Suppressor macrophage treated with lipopolysaccharide for 4 hours (primary cell): ENCODE results near the gene UNC80.

Experiments
- DNase-seq: peaks from one replicate; pipeline ENCODE4 v3.0.0-alpha.2; 2020

Gene UNC80

GRCh38 chr2:209973328-209973727 is 201.7 kb downstream of the UNC80 start:
- DNase-seq = no peak

DNA sequence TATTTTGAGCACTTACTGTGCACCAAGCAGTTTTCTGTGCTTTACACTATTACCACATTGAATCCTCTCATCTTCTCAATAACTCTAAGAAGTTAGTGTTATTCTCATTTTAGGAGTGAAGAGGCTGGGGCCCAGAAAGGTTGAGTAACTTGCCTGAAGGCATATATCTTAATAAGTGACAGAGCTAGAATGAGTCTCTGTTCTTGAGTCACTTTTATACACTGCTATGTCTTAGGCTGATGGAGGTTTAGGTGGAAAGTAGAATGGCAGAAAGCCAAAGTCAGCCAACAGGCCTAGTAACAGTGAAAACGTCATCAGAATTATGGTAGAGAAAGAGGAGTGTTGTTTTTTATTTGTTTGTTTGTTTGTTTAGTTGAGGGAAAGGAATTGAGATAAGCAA is 202.9 kb downstream of the UNC80 start:
- DNase-seq = no peak

DNA sequence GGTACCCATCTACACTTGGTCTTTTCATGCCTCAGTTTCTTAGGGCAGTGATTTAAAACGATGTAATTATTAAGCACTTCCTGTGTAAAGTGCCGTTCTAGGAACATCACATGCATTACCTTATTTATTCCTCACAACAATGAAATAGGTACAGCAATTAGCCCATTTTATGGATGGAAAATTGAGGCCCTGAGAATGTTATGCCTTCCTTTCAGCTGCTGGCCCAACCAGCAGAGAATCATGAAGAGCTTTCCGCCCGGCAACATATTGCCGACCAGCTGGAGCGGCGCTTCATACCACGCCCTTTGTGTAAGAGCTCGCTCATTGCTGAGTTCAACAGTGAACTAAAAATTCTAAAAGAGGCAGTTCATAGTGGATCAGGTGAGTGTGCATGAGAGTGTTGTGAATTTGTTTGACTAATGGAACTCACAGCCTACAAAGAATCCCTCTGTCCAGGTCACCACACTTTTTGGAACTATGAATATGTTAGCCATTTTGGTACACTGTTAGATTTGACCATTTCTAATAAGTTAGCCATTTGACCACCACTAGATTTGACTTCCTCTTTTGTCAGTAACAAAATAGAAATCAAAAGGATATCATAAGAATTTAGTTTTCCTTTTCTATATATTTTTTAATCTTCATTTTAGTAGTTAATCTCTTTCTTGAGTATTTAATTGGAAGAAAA is 205.2 kb downstream of the UNC80 start:
- DNase-seq = no peak

DNA sequence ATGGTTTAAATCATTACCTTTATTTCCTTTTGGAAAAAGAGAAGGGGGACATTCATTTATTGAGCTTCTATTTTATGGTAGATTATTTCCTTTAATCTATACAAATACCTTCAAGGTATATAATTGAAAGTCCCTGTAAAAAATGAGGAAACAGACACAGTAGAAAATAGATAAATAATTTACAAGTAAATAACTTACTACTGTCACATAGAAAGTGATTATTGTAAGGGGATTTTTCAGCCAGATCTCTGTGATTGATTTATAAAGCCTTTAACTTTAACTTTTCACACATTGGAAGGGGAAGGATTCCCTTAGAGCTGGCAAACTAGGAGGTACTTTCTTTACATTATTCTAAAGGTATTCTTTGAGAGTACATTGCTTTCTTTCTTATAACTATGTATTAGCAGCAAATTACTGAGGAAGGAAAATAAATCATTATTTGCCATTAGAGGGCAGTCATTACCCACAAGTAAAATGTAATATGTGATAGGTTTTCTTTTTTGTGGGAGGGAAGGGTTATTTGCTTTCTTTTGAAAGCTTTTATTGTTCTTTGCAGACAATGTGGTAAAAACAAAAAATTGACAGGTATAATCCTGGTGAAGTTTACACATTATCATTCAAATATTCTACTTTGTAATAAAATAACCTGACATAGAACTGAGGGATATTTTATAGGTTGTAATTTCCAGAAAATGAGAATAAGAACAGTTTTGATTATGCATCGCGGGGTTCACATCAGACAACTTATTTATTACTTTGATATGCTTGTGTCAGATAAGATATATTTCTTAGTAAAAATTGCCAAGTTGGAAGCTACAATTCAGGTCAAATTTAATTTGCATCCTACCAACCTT is 206.0 kb downstream of the UNC80 start:
- peak; percentile 69 for DNase-seq

- no peak for DNase-seq
These were observed 212.7 kb downstream of the UNC80 start for GRCh38 chr2:209984291-209984690.

- peak; percentile 46 for DNase-seq
These were observed 214.2 kb downstream of the UNC80 start for GRCh38 chr2:209985874-209986273.

GRCh38 chr2:209986415-209986814 is 214.8 kb downstream of the UNC80 start:
- DNase-seq = peak; percentile 68

DNA sequence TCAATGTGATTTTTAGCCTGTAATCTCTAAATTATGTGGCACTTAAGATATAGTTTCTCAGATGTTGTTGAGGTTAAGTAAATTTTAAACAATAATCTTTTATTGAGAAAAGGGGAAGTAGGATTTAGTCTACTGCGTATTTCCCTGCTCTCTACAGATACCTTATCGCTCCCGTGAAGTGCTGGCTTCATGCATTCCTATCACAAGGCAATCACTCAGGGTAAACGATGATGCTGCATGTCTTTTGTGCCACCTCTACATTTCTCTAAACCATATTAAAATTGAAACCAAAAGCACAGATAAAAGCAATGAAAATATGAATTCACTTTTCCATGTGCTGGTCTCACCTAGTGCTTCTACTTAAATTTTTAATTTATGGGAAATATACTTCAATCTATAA is 216.4 kb downstream of the UNC80 start:
- DNase-seq = no peak

DNA sequence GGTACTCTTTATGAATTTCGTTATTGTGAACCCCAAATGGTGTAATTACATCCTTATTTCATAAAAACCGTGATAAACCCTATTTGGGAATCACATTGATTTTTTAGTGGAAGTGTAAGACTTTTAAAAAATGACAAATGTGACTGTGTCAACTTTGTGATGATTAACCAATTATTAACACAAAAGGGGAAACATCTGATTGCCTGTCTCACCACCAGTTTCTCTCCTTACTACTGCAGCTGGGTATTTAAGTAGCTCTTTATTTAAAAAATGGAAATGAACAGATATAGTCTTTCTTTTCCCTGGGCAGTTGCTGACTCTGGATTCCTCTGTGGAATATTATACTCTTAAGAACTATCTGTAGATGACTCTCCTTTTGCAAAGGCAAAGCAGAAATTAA is 219.2 kb downstream of the UNC80 start:
- DNase-seq = no peak

GRCh38 chr2:209993968-209994367 is 222.3 kb downstream of the UNC80 start:
- DNase-seq = no peak

- DNase-seq = no peak
These were observed 227.0 kb downstream of the UNC80 start for GRCh38 chr2:209998596-209998995.

GRCh38 chr2:210000464-210001324 is 229.1 kb downstream of the UNC80 start:
- DNase-seq = no peak

DNA sequence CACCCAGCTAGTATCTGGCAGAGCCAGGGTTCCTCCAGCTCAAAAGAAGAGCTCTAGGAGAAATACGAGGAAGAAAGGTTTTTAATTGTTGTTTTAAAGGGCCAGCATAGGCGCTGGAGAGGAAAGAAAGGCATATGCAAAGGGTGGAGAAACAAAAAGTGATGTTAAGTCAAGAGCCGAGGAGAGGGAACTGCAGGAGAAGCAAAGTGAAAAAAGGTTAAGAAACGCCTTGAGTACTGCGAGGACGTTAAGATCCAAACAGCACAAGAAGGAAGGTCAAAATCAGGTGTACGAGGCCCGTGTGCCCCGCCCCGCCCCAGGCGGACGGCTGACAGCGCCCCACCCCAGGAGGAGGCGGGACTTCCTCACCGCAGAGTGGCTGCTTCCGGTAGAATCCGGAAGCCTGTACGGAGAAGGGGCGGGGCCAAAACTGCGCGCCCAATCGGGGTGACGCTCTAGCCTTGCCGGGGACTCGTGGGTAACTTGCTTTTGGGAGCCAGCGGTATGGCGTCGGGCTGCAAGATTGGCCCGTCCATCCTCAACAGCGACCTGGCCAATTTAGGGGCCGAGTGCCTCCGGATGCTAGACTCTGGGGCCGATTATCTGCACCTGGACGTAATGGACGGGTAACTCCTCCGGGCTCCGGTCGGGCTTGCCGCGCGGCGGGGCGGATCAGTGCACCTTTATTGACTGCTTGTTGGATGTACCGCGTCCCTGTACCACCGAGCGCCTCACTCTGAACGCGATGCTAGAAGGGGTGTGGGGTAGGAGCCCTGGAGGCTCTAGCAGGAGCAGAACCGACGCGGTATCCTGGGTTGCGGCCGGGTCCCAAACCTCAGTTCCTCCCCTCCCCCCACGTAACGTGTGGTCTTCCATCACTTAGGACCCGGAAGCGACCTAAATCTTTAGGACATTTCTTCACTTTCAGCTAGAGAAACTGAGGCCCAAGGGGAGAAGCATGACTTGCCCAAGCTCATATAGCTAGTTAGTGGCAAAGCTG is 230.8 kb downstream of the UNC80 start, which contains the start of gene RPE:
TSS of gene RPE (plus strand) at position 481 of the 1,000 bp plus-strand sequence. CDS start at position 505, 24 bp downstream.
- peak; percentile 98 for DNase-seq

DNA sequence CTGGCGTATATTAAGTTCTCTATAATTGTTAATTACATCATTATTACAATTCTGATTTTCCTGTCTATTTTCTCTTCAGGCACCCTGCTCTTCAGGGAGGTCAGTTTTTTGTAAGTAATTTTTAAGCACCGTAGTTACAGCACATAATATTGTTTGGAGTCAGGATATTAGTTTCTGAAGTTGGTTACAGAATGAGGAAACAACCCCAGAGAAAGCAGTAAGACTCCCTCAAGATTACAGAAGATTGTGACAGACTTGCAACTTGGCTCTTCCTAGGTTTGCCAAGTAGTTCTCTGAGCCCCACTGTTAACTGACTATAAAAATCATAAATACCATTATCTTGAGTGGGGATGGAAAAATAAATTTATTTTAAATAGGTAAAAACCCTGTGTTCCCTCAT is 231.7 kb downstream of the UNC80 start:
- DNase-seq = peak; percentile 73

- peak; percentile 78 for DNase-seq
These were observed 233.2 kb downstream of the UNC80 start for GRCh38 chr2:210004881-210005280.

GRCh38 chr2:210007895-210008294 is 236.3 kb downstream of the UNC80 start:
- peak; percentile 92 for DNase-seq

DNA sequence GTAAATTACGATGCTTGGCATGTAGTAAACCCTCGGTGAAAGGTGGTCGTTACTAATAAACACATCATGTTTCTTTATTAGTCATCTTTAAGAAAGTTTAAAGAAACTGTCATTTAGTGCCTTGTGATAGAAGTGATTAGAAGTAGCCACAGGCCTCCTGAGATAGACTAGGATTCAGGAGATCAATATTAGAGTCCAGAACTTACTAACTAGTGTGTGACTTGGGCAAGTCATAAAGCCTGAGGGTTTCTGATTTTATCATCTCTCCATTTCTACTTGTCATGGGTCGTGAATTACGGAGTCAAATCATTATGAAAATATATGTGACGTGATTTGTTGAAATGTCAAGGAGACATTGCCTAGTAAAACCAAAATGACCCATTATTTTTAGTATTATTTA is 237.5 kb downstream of the UNC80 start:
- DNase-seq = no peak

DNA sequence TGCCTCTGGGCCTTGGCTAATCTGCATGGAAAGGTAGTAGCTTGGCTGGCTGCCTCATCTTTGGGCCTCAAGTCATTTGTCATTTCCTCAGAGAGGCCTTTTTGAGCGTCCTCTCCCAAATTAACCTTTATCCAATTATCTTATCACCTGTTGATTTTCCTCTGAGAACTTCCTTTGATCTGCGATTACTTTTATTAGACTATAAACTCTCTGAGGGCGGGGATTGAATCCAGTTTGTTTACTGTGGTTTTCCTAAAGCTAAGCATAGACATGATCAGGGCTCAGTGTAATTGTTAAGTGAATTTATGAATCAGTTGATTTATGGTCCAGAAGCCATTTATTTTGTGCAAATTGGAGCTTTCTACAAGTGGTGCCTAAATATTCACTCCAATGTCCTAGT is 238.3 kb downstream of the UNC80 start:
- DNase-seq = no peak

DNA sequence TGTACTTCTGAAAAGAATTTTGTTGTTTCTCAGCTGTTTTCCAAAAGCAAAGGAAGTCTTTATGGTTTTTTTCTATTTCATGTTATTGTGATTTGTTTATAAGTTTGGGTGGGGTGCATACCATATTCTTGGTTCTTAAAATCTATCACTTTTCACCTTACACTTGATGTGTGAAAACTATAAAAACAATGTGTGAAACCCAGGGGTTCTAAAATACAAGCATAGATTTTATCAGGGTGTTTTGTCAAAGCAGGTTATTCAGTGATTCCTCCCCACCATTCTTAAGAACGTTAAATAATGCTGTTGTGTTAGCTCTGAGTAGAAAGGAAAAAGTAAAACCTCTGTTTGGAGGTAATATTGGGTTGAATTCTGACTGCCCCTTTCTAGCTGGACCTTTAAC is 248.5 kb downstream of the UNC80 start:
- DNase-seq = no peak

- no peak for DNase-seq
These were observed 251.2 kb downstream of the UNC80 start for GRCh38 chr2:210022824-210023223.

DNA sequence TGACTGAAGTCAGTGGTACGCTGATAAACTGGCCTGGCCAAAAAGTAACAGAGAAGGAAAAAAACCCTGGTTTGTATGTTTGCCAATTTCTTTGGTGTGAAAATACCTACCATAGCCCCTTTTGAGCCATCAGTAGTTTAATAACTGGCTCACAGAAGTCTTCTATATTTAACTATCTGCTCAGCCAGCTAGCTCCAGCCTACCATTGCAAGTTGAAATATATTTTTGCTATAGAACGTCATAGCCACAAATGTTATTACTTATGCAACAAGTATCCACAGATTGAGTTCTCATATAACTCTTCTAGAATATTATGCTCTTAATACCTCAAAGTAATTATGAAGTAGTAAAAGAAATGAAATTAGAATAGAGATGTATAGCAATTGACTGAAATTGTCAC is 256.0 kb downstream of the UNC80 start:
- no peak for DNase-seq

DNA sequence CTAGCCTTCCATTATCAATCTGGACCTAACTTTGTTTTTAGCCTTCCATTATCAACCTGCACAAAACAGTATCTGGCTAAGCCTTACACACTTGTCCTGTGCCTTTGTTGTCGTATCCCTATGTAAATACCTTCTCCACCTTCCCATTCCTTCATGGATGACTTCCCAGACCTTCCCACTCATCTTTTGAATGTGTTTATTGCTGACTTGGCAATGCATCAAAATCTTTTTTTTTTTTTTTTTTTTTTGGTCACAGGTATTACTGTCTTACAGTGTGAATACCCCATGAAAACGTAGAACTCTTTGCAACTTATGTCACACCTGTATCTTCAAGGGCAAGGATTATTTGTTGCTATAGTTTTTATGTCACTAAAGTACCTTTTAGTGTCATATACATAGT is 256.5 kb downstream of the UNC80 start:
- DNase-seq = no peak
